ENCODE results near the gene DNAJA3. TPM values are rescaled to one million over a fixed set of nuclear protein-coding genes. Genes with fewer than 3 reads are reported as not detected.

Gene DNAJA3
- total and polyA plus RNA-seq, 9 of the 15 experiments (the other 6 are each of a cell fraction or from before 2014, with no cell fraction given): 8.1 to 105 (median 79.0) TPM

DNA sequence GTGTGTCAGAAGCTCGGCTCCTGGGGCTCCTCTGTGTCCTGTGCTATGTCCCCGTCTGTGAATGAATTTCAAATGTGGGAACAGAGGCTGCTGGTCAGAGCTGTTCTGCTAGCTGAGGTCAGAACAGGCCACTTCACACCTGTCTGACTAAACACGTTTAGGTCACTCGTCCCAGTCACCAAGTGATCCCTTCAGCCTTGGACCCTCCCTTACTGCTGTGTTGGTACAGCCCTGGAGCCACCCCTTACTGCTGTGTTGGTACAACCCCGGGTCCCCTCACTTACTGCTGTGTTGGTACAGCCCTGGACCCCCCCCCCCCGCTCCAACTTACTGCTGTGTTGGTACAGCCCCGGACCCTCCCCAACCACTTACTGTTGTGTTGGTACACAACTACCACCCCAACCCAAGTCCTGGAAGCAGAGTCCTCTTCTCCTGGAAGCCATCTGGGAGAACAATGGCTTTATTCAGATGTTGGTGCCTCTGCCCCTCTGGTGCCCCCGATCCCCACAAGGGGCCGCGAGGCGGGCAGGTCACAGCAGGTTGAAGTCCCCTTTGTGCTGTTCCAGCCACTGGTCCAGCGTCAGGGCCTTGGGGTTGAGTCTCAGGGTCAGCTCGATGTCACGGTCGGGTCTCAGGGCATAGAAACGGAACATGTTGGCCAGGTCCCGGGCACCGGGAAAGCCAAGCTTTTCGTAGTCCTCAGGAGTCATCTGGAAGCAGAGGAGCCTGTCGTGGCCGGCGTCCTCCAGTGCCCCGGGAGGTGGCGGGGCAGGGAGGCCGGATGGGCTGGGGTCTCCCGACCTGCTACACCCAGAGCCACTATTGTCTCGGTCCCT is 35.8 kb downstream of the DNAJA3 start (continued):
- TF ChIP-seq CBX2 (IDR thresholded peaks at IDR 0.05; ENCODE audit: insufficient read depth, low read length, poor library complexity, severe bottlenecking) (no peak), ZNF232 (CRISPR knock-in tag; IDR thresholded peaks at IDR 0.05) (no peak), CHD1 (IDR thresholded peaks at IDR 0.05; ENCODE audit: low read length) (no peak), POLR2A (conservative IDR thresholded peaks at IDR 0.05) (0 out of 2 replicates have a peak, but pooled peaks have one; percentile 32), PML (IDR thresholded peaks at IDR 0.05; ENCODE audit: low read length) (no peak), EP300 (IDR thresholded peaks at IDR 0.05; ENCODE audit: low read length) (no peak), ZNF431 (CRISPR knock-in tag; IDR thresholded peaks at IDR 0.05) (no peak), SIX5 (IDR thresholded peaks at IDR 0.05; ENCODE audit: borderline replicate concordance in 1 of 2, insufficient read depth in 1 of 2, low read depth in 1 of 2, low read length in 2 of 2) (peak in 1 of 2 experiments; percentile 31; a peak in 1 of 4 replicates), PHF21A (IDR thresholded peaks at IDR 0.05; ENCODE audit: borderline replicate concordance, low read depth) (no peak), XRCC3 (IDR thresholded peaks at IDR 0.05) (no peak), EGR1 (conservative IDR thresholded peaks at IDR 0.05) (no peak), SMAD3 (CRISPR knock-in tag; conservative IDR thresholded peaks at IDR 0.05) (no peak), TCF7L2 (IDR thresholded peaks at IDR 0.05; ENCODE audit: low read depth, low read length) (peak; percentile 88), CBFA2T3 (IDR thresholded peaks at IDR 0.05) (no peak), ZNF696 (CRISPR knock-in tag; conservative IDR thresholded peaks at IDR 0.05) (no peak), MTA1 (IDR thresholded peaks at IDR 0.05; ENCODE audit: borderline replicate concordance) (no peak), TEAD4 (IDR thresholded peaks at IDR 0.05; ENCODE audit: low read length) (no peak), TEAD4 (CRISPR knock-in tag; IDR thresholded peaks at IDR 0.05; ENCODE audit: borderline replicate concordance) (no peak), ZFPM2 (CRISPR knock-in tag; IDR thresholded peaks at IDR 0.05) (no peak)
- TF ChIP-seq, protein P1, sequence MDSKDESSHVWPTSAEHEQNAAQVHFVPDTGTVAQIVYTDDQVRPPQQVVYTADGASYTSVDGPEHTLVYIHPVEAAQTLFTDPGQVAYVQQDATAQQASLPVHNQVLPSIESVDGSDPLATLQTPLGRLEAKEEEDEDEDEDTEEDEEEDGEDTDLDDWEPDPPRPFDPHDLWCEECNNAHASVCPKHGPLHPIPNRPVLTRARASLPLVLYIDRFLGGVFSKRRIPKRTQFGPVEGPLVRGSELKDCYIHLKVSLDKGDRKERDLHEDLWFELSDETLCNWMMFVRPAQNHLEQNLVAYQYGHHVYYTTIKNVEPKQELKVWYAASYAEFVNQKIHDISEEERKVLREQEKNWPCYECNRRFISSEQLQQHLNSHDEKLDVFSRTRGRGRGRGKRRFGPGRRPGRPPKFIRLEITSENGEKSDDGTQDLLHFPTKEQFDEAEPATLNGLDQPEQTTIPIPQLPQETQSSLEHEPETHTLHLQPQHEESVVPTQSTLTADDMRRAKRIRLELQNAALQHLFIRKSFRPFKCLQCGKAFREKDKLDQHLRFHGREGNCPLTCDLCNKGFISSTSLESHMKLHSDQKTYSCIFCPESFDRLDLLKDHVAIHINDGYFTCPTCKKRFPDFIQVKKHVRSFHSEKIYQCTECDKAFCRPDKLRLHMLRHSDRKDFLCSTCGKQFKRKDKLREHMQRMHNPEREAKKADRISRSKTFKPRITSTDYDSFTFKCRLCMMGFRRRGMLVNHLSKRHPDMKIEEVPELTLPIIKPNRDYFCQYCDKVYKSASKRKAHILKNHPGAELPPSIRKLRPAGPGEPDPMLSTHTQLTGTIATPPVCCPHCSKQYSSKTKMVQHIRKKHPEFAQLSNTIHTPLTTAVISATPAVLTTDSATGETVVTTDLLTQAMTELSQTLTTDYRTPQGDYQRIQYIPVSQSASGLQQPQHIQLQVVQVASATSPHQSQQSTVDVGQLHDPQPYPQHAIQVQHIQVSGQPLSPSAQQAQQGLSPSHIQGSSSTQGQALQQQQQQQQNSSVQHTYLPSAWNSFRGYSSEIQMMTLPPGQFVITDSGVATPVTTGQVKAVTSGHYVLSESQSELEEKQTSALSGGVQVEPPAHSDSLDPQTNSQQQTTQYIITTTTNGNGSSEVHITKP (IDR thresholded peaks at IDR 0.05; ENCODE audit: partially characterized antibody): peak; percentile 99
- TF ChIP-seq, protein P2, sequence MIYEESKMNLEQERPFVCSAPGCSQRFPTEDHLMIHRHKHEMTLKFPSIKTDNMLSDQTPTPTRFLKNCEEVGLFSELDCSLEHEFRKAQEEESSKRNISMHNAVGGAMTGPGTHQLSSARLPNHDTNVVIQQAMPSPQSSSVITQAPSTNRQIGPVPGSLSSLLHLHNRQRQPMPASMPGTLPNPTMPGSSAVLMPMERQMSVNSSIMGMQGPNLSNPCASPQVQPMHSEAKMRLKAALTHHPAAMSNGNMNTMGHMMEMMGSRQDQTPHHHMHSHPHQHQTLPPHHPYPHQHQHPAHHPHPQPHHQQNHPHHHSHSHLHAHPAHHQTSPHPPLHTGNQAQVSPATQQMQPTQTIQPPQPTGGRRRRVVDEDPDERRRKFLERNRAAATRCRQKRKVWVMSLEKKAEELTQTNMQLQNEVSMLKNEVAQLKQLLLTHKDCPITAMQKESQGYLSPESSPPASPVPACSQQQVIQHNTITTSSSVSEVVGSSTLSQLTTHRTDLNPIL (CRISPR knock-in tag; IDR thresholded peaks at IDR 0.05): no peak
- TF ChIP-seq, protein P3, sequence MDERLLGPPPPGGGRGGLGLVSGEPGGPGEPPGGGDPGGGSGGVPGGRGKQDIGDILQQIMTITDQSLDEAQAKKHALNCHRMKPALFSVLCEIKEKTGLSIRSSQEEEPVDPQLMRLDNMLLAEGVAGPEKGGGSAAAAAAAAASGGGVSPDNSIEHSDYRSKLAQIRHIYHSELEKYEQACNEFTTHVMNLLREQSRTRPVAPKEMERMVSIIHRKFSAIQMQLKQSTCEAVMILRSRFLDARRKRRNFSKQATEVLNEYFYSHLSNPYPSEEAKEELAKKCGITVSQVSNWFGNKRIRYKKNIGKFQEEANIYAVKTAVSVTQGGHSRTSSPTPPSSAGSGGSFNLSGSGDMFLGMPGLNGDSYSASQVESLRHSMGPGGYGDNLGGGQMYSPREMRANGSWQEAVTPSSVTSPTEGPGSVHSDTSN (CRISPR knock-in tag; IDR thresholded peaks at IDR 0.05; ENCODE audit: low read depth): no peak
- TF ChIP-seq, protein P3 (tag; conservative IDR thresholded peaks at IDR 0.05; ENCODE audit: low read depth): no peak
